C4-2B (cell line): Measurements from ENCODE around the gene MOB3A.

ENCODE experiments used
- H3K27ac ChIP-seq: fragments of 450-650 bp; 2 replicates; pipeline ENCODE4 v1.5.1; 2017
- CTCF ChIP-seq: fragments of 450-650 bp; conservative IDR thresholded peaks from 2 replicates; pipeline ENCODE4 v1.5.1; 2017; ENCODE audit warnings: mild to moderate bottlenecking
- ZFX ChIP-seq: fragments of 450-650 bp; IDR thresholded peaks from 2 replicates; pipeline ENCODE4 v1.6.1; 2017

MOB3A gene

DNA sequence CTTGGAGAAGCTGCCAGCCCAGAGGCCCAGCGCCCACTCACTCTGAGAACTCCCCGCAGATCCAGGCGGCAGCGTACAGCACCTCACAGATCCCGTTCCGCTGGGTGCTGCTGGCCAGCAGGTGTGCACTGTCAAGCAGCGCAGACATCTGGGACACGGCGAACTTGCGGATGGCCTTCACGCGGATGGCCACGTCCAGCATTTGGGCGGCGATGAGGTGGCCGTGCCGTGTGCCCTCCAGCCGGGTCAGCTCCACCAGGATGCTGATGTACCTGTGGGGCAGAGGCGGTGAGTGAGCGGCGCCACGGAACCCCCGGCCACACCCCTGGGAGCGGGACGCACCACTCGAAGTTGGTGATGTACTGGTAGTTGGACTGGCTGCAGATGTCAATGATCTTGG is 24.7 kb upstream of the MOB3A start:
- TF ChIP-seq CTCF, result no peak
- no peak for TF ChIP-seq ZFX
- no peak overlapping the region for H3K27ac ChIP-seq

DNA sequence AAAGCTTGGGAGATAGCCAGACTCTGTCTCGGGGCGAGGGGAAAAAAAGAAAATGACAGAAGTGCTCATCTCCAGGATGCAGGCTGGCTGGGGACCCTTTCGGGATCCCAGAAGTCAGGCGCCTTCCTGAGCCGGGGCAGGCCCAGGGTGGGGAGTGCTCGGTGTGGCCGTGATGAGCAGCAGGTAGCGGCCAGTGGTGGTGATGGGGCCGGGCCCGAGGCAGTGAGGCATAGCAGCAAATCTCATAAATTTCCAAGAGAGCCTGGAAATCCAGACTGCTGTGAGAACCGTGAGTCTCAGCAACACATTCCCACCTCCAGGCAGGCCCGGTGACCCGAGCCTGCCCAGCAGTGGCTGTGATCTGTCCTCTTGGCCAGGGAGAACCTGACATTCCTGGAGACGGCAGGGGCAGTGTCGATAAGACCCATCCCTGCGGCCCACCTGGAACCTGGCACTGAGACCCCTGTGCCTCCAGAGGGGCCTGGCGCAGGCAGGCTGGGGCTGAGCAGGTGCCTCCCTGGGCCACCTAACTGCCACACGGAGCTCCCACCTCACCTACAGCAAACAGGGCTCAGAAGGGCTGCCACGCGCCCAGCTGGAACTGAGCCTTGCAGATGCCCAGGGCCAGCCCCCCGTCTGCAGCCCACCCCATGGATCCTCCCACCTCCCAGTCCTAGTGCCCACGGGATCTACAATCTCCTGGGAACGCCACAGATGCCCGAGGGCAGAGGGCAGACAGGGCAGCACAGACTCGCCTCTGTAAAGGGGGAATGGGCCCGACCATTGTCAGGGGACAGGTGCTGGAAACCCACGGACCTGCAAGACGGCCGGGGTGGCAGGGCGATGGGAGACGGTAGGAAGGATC is 24.0 kb upstream of the MOB3A start:
- no peak for TF ChIP-seq CTCF
- no peak for TF ChIP-seq ZFX
- no peak overlapping the region for H3K27ac ChIP-seq

DNA sequence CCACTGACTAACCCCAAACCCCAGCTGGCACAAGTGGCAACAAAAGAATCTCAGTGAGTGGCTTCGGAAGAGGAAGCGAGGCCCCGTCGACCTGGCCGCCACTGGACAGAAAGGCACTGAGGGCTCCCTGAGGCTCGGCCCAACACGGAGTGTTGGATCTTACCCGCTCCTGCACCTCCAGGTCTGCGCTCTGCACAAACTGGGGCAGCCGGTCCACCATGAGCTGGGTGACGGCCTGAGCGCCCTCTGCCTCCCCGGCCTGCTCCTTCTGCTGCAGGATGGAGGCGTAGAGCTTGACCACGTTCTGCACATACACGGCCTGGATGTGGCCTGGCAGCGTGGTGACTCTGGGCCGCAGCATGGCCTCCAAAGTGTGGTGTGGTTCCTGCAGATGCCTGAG is 22.3 kb upstream of the MOB3A start:
- no peak for TF ChIP-seq CTCF
- no peak for TF ChIP-seq ZFX
- H3K27ac ChIP-seq, result no peak overlapping the region

GRCh38 chr19:2117215-2117960 is 21.3 kb upstream of the MOB3A start:
- H3K27ac ChIP-seq, result no peak overlapping the region
- TF ChIP-seq CTCF (no peak), ZFX (no peak)

GRCh38 chr19:2116507-2116906 is 20.4 kb upstream of the MOB3A start:
- no peak overlapping the region for H3K27ac ChIP-seq
- TF ChIP-seq CTCF, result no peak
- no peak for TF ChIP-seq ZFX

DNA sequence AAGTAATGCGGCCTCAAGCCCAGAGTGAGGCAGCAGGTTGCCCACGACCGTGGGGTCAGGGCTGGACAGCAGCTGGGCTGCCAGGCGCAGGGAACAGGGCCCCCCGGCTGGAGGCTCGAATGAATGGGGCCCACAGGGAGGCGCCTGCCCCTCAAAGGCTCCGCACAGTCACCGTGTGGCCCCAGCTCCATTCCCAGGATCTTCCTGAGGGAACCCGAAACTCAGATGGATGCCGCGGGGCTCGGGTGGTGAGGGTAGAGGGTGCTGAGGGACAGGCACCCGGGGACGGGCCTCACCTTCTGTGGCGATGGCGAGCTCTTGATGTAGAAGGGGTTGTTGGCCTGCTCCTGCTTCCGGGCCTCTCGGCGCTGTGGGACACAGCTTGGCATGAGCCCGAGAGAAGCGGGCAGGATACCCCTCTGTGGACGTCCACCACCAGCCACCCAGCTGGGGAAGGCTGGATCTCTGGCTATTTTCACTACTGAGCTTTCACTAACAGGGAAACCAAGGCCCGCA is 19.8 kb upstream of the MOB3A start:
- no peak overlapping the region for H3K27ac ChIP-seq
- TF ChIP-seq CTCF, result no peak
- no peak for TF ChIP-seq ZFX

- TF ChIP-seq ZFX (no peak), CTCF (no peak)
- H3K27ac ChIP-seq, result no peak overlapping the region
These were observed 19.2 kb upstream of the MOB3A start for GRCh38 chr19:2115324-2115723.
